PC-9 (cell line): Measurements from ENCODE around the gene SLC10A6.

Source experiments
- CTCF ChIP-seq: fragments of 200-600 bp; sonication (generic); conservative IDR thresholded peaks from 2 replicates; pipeline ENCODE4 v1.6.1; 2017; ENCODE audit warnings: mixed run types, antibody characterized with exemption, mild to moderate bottlenecking, moderate library complexity
- EZH2 ChIP-seq: fragments of 200-600 bp; sonication (generic); IDR thresholded peaks from 2 replicates; pipeline ENCODE4 v1.8.0; 2017; ENCODE audit warnings: antibody characterized with exemption, low read depth

GRCh38 chr4:86896596-86896995 is 47.4 kb upstream of the SLC10A6 start:
- TF ChIP-seq CTCF (no peak), EZH2 (no peak)
